ENCODE measurements around the gene MGAT4A.
"Not testable (repeated sequence)": the region's sequence is repeated elsewhere in the genome, so short reads cannot be mapped to it uniquely, and the experiment has no call there.

The MGAT4A gene

DNA sequence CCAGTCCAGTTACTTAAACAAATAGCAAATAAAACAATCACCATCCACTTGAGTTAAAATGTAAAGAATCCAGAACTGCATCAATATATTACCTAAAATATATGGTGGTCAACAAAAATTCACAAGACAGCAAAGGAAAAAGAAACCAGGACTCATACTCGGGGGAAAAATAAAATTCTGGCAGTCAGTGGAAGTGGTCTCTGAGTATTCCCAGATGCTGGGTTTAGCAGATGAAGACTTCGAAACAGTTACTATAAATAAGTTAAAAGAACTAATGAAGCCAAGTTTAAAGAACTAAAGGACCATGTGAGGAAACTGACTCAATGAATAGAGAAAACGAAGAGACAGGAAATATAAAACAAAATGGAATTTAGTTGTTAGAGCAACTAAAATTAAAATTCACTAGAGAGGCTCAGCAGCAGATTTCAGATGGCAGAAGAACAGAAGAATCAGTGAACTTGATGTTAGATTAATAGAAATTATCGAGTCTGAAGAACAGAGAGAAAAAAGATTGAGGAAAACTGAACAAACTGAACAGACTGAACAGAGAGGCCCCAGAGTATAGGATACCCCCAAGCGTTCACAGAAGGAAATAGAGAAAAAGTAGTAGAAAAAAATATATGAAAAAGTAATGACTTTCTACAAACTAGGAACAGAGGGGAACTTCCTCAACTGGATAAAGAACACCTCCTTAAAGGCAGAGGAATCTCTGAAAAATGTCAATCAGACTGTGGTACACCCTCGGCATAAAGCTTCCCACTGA, 27.9 kb downstream of the MGAT4A start:
- DNase-seq (ENCODE audit: low read depth), result no peak

- DNase-seq (ENCODE audit: low read depth), result no peak
These were observed 28.7 kb downstream of the MGAT4A start for GRCh38 chr2:98702127-98702802.

- no peak for DNase-seq (ENCODE audit: low read depth)
These were observed 29.7 kb downstream of the MGAT4A start for GRCh38 chr2:98701230-98701629.

- no peak for DNase-seq (ENCODE audit: low read depth)
These were observed 32.0 kb downstream of the MGAT4A start for GRCh38 chr2:98698896-98699295.

- DNase-seq (ENCODE audit: low read depth), result no peak
These were observed 33.1 kb downstream of the MGAT4A start for GRCh38 chr2:98697651-98698337.

- DNase-seq (ENCODE audit: low read depth), result no peak
These were observed 34.7 kb downstream of the MGAT4A start for GRCh38 chr2:98696200-98696599.

GRCh38 chr2:98695255-98695654, 35.7 kb downstream of the MGAT4A start:
- no peak for DNase-seq (ENCODE audit: low read depth)

DNA sequence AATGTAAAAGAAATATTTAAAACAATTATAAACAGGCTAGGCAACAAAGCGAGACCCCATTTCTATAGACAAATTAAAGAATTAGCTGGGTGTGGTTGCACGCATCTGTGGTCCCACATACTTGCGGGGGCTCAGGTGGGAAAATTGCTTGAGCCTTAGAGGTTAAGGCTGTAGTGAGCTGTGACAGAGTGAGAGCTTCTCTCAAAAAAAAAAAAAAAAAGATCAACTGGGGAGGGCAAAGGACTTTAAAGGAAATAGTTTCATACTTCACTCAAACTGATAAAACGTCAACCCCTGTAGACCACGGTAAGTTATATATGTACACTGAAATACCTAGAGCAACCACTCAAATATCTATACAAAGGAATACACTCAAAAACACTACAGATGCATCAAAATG, 37.5 kb downstream of the MGAT4A start:
- no peak for DNase-seq (ENCODE audit: low read depth)

DNA sequence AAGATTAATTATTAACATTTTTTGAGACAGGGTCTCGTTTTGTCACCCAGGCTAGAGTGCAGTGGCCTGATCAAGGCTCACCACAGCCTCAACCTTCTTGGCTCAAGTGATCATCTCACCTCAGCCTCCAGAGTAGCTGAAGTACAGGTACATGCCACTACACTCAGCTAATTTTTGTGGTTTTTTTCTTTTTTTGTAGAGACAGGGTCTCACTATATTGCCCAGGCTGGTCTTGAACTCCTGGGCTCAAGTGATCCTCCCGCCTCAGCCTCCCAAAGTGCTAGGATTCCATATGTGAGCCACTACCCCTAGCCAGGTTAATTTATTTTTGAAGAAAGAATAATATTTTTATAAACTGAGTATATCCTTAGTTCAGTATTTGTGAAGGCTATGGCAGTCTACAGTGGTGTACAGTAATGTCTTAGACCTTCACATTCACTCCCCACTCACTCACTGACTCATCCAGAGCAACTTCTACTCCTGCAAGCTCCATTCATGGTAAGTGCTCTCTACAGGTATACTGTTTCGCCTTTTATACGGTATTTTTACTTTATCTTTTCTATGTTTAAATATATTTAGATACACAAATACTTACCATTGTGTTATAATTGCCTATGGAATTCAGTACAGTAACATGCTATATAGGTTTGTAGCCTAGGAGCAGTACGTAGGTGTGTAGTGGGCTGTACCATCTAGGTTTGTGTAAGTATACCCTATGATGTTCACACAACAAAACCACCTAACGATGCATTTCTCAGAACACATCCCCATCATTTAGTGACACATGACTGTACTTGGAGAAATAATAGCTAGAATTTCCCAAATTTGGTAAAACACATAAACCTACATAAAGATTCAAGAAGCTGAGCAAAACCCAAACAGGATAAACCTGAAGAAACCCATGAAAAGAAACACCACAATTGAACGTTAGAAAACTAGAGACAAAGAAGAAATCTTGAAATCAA, 38.6 kb downstream of the MGAT4A start:
- no peak for DNase-seq (ENCODE audit: low read depth)

- DNase-seq (ENCODE audit: low read depth), result no peak
These were observed 39.6 kb downstream of the MGAT4A start for GRCh38 chr2:98691303-98691702.

GRCh38 chr2:98685930-98686887, 44.7 kb downstream of the MGAT4A start:
- DNase-seq (ENCODE audit: low read depth), result no peak

GRCh38 chr2:98683728-98684127, 47.2 kb downstream of the MGAT4A start:
- no peak for DNase-seq (ENCODE audit: low read depth)

DNA sequence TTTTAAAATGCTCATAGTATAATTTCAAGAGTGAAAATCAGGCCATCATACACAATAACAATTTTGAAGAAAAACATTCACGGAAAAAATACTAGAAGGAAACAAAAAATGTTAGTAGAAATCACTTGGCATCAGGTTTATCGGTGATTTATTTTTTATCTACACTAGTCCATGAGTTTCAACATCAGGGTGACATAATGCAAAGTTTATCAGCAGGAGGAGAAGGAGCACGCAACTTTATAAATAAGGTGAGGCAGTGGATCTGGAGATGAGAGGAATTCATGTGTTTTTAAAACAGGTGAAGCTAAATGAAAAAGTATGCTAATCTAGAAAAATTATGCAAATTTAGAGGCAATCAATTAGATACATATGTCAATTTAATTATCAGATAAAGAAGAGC, 54.2 kb downstream of the MGAT4A start:
- no peak for DNase-seq (ENCODE audit: low read depth)

GRCh38 chr2:98674233-98674964, 56.5 kb downstream of the MGAT4A start:
- no peak for DNase-seq (ENCODE audit: low read depth)

DNA sequence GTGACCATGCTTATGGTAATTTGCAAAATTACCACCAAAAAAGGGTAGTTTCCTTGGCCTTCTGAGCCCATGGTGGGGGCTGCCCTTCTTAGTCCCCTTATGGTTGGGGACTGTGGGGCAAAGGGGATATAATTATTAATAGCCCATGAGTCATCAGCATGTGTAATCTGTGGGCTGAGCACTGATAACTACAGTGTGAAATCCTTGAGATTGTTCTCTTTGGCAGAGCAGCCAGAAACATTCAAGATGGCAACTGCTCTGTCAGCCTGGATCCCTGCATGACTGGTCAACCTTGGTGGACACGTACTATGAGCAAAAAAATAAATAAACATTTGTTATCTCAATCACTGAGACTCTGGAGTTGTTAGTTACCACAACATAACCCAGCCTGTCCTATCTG, 61.3 kb downstream of the MGAT4A start:
- DNase-seq (ENCODE audit: low read depth), result no peak

GRCh38 chr2:98665677-98666076, 65.3 kb downstream of the MGAT4A start:
- no peak for DNase-seq (ENCODE audit: low read depth)

DNA sequence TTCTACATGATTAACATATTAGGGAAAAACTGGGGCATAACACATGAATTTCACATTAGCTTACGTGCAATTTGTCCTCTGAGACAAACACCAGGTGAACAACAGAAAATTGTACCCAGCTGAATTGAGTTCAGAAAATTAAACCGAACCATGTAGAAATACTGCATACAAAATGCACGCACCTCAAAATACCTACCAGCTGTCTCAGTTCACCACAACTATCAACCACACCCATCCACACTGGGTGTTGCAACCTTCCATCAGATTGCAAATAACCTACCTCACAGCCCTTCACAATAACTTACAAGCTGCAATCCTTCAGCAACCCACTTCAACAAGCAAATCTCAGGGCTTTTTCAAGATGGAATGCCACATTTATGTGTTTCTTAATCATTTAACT, 66.6 kb downstream of the MGAT4A start:
- DNase-seq (ENCODE audit: low read depth), result no peak

DNA sequence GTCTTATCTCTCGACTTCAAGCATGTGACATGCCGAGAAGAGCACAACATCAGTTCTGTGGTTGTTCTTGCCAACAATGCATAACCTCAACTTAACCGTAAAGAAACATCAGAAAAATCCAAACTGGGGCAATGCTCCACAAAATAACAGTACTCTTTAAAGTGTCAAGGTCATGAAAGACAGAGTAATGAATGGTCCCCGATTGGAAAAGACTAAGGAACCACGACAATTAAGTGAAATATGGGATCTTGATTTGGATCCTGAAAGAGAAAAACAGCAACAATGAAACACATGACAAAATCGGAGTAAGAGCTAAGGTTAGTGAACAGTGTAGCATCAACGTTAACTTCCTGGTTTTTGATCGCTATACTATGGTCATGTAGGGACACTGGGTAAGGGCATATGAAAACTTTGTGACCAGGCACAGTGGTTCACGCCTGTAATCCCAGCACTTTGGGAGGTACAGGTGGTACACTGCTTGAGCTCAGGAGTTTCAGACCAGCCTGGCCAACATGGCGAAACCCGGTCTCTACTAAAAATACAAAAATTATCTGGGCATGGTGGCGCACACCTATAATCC, 67.3 kb downstream of the MGAT4A start:
- no peak for DNase-seq (ENCODE audit: low read depth)

- DNase-seq (ENCODE audit: low read depth), result not testable (repeated sequence)
These were observed 71.5 kb downstream of the MGAT4A start for GRCh38 chr2:98659491-98659840.
